HEK293 (cell line): Measurements from ENCODE around the gene BACH2.

Experiments used
- KLF16 ChIP-seq: fragments of 450-650 bp; formaldehyde crosslinking; IDR thresholded peaks from 2 replicates; pipeline ENCODE4 v1.5.1; 2017; ENCODE audit warnings: missing biosample characterization, missing genetic modification characterization
- ZBTB21 ChIP-seq: fragments of 450-650 bp; formaldehyde crosslinking; IDR thresholded peaks from 2 replicates; pipeline ENCODE4 v1.5.1; 2017; ENCODE audit warnings: missing biosample characterization, missing genetic modification characterization
- ZBTB48 ChIP-seq: fragments of 450-650 bp; formaldehyde crosslinking; IDR thresholded peaks from 2 replicates; pipeline ENCODE4 v1.5.1; 2016; ENCODE audit warnings: missing biosample characterization, missing genetic modification characterization
- ZNF10 ChIP-seq: fragments of 450-650 bp; formaldehyde crosslinking; IDR thresholded peaks from 2 replicates; pipeline ENCODE4 v1.5.1; 2017; ENCODE audit warnings: missing biosample characterization, missing genetic modification characterization
- ZNF2 ChIP-seq: fragments of 450-650 bp; formaldehyde crosslinking; IDR thresholded peaks from 2 replicates; pipeline ENCODE4 v1.5.1; 2016; ENCODE audit warnings: missing biosample characterization, missing genetic modification characterization
- ZNF24 ChIP-seq: fragments of 450-650 bp; formaldehyde crosslinking; IDR thresholded peaks from 2 replicates; pipeline ENCODE4 v1.5.1; 2016; ENCODE audit warnings: missing biosample characterization, missing genetic modification characterization
- ZNF248 ChIP-seq: fragments of 450-650 bp; formaldehyde crosslinking; IDR thresholded peaks from 2 replicates; pipeline ENCODE4 v1.5.1; 2017; ENCODE audit warnings: missing biosample characterization, missing genetic modification characterization
- ZNF776 ChIP-seq: fragments of 450-650 bp; formaldehyde crosslinking; IDR thresholded peaks from 2 replicates; pipeline ENCODE4 v1.5.0; 2017; ENCODE audit warnings: missing biosample characterization, missing genetic modification characterization, borderline replicate concordance
- ZNF777 ChIP-seq: fragments of 450-650 bp; formaldehyde crosslinking; IDR thresholded peaks from 2 replicates; pipeline ENCODE4 v1.5.1; 2017; ENCODE audit warnings: missing biosample characterization, missing genetic modification characterization, borderline replicate concordance
- ZNF837 ChIP-seq: fragments of 450-650 bp; formaldehyde crosslinking; IDR thresholded peaks from 2 replicates; pipeline ENCODE4 v1.5.1; 2016; ENCODE audit warnings: missing biosample characterization, missing genetic modification characterization
- TF ChIP-seq, protein P1 (sequence below): fragments of 450-650 bp; formaldehyde crosslinking; IDR thresholded peaks from 2 replicates; pipeline ENCODE4 v1.5.1; 2016; ENCODE audit warnings: missing biosample characterization, missing genetic modification characterization
- TF ChIP-seq, protein P2 (sequence below): fragments of 450-650 bp; formaldehyde crosslinking; IDR thresholded peaks from 2 replicates; pipeline ENCODE4 v1.5.1; 2016; ENCODE audit warnings: missing biosample characterization, missing genetic modification characterization, low read depth
- TF ChIP-seq, protein P3 (sequence below): fragments of 450-650 bp; formaldehyde crosslinking; IDR thresholded peaks from 2 replicates; pipeline ENCODE4 v1.5.1; 2017; ENCODE audit warnings: missing biosample characterization, missing genetic modification characterization

- TF ChIP-seq ZNF248 (tag by site-specific recombination): no peak
- TF ChIP-seq, protein P1, sequence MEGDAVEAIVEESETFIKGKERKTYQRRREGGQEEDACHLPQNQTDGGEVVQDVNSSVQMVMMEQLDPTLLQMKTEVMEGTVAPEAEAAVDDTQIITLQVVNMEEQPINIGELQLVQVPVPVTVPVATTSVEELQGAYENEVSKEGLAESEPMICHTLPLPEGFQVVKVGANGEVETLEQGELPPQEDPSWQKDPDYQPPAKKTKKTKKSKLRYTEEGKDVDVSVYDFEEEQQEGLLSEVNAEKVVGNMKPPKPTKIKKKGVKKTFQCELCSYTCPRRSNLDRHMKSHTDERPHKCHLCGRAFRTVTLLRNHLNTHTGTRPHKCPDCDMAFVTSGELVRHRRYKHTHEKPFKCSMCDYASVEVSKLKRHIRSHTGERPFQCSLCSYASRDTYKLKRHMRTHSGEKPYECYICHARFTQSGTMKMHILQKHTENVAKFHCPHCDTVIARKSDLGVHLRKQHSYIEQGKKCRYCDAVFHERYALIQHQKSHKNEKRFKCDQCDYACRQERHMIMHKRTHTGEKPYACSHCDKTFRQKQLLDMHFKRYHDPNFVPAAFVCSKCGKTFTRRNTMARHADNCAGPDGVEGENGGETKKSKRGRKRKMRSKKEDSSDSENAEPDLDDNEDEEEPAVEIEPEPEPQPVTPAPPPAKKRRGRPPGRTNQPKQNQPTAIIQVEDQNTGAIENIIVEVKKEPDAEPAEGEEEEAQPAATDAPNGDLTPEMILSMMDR: no peak
- no peak for TF ChIP-seq ZNF776 (tag by site-specific recombination)
- TF ChIP-seq ZNF777 (tag by site-specific recombination): no peak
- no peak for TF ChIP-seq ZNF24 (tag by site-specific recombination)
- no peak for TF ChIP-seq ZNF837 (tag by site-specific recombination)
- no peak for TF ChIP-seq KLF16
- no peak for TF ChIP-seq ZNF2 (tag by site-specific recombination)
- TF ChIP-seq ZBTB21 (tag by site-specific recombination): no peak
- TF ChIP-seq ZNF10 (tag by site-specific recombination): no peak
- TF ChIP-seq, protein P2, sequence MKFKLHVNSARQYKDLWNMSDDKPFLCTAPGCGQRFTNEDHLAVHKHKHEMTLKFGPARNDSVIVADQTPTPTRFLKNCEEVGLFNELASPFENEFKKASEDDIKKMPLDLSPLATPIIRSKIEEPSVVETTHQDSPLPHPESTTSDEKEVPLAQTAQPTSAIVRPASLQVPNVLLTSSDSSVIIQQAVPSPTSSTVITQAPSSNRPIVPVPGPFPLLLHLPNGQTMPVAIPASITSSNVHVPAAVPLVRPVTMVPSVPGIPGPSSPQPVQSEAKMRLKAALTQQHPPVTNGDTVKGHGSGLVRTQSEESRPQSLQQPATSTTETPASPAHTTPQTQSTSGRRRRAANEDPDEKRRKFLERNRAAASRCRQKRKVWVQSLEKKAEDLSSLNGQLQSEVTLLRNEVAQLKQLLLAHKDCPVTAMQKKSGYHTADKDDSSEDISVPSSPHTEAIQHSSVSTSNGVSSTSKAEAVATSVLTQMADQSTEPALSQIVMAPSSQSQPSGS (tag by site-specific recombination): no peak
- TF ChIP-seq ZBTB48 (tag by site-specific recombination): no peak
- TF ChIP-seq, protein P3, sequence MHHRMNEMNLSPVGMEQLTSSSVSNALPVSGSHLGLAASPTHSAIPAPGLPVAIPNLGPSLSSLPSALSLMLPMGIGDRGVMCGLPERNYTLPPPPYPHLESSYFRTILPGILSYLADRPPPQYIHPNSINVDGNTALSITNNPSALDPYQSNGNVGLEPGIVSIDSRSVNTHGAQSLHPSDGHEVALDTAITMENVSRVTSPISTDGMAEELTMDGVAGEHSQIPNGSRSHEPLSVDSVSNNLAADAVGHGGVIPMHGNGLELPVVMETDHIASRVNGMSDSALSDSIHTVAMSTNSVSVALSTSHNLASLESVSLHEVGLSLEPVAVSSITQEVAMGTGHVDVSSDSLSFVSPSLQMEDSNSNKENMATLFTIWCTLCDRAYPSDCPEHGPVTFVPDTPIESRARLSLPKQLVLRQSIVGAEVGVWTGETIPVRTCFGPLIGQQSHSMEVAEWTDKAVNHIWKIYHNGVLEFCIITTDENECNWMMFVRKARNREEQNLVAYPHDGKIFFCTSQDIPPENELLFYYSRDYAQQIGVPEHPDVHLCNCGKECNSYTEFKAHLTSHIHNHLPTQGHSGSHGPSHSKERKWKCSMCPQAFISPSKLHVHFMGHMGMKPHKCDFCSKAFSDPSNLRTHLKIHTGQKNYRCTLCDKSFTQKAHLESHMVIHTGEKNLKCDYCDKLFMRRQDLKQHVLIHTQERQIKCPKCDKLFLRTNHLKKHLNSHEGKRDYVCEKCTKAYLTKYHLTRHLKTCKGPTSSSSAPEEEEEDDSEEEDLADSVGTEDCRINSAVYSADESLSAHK (tag by site-specific recombination): no peak
Measured at GRCh38 chr6:89986650-89987074, 310.0 kb downstream of the BACH2 start.
